ENCODE results near the gene CDK5RAP2.
A peak's percentile ranks its signal among the peaks of the same experiment; 100 is the strongest.

Gene CDK5RAP2

GRCh38 chr9:120583958-120584369 lies 4.0 kb upstream of the CDK5RAP2 start:
- no peak overlapping the region for H3K4me3 ChIP-seq (ENCODE audit: low read depth in 1 of 2, low read length in 2 of 2)
- peaks cover 21% of the 10 kb centered on the region for H3K4me1 ChIP-seq (ENCODE audit: insufficient read depth, low read length)
- no peak overlapping the region for H3K4me2 ChIP-seq (ENCODE audit: insufficient read depth, low read length)
- no peaks in the 10 kb centered on the region for H3K9me3 ChIP-seq (ENCODE audit: insufficient read depth, low read length, severe bottlenecking)
- H3K79me2 ChIP-seq (ENCODE audit: insufficient read depth, low read length) = peaks cover 14% of the 10 kb centered on the region
- ATAC-seq (ENCODE audit: insufficient read depth, low read depth) (no peak), DNase-seq (peak; percentile 50)
- TF ChIP-seq CTCF (IDR thresholded peaks at IDR 0.05; ENCODE audit: borderline replicate concordance, extremely low read depth, low read length, poor library complexity, severe bottlenecking) = no peak
- H3K36me3 ChIP-seq (ENCODE audit: insufficient read depth, low read length) = no peaks in the 10 kb centered on the region; the same call in 1 of the 2 replicates
- peak overlapping the region; percentile 34 for H2AFZ ChIP-seq (ENCODE audit: low read depth, low read length)
- H4K20me1 ChIP-seq (ENCODE audit: insufficient read depth, low read length) = no peaks in the 10 kb centered on the region
- H3K9ac ChIP-seq (ENCODE audit: low read depth, low read length) = no peak overlapping the region
- no peaks in the 10 kb centered on the region for H3K27me3 ChIP-seq (ENCODE audit: insufficient read depth, low read length, poor library complexity)
- H3K27ac ChIP-seq (ENCODE audit: low read length) = no peak overlapping the region

GRCh38 chr9:120579139-120580050 lies 572 bp downstream of the CDK5RAP2 start:
- H3K9ac ChIP-seq (ENCODE audit: low read depth, low read length) = peak overlapping the region; percentile 86
- H4K20me1 ChIP-seq (ENCODE audit: insufficient read depth, low read length) = peaks cover 3% of the 10 kb centered on the region; the same call in 1 of the 2 replicates
- peak overlapping the region; percentile 84 to 85 for H3K4me3 ChIP-seq (ENCODE audit: low read depth in 1 of 2, low read length in 2 of 2)
- H3K79me2 ChIP-seq (ENCODE audit: insufficient read depth, low read length) = peaks cover 59% of the 10 kb centered on the region
- H3K36me3 ChIP-seq (ENCODE audit: insufficient read depth, low read length) = peaks cover 6% of the 10 kb centered on the region
- ATAC-seq (ENCODE audit: insufficient read depth, low read depth) = peak; percentile 24
- no peaks in the 10 kb centered on the region for H3K27me3 ChIP-seq (ENCODE audit: insufficient read depth, low read length, poor library complexity)
- H3K4me1 ChIP-seq (ENCODE audit: insufficient read depth, low read length) = peaks cover 43% of the 10 kb centered on the region
- TF ChIP-seq CTCF (IDR thresholded peaks at IDR 0.05; ENCODE audit: borderline replicate concordance, extremely low read depth, low read length, poor library complexity, severe bottlenecking) = no peak
- H3K4me2 ChIP-seq (ENCODE audit: insufficient read depth, low read length) = peak overlapping the region; percentile 87
- H3K9me3 ChIP-seq (ENCODE audit: insufficient read depth, low read length, severe bottlenecking) = no peaks in the 10 kb centered on the region
- H2AFZ ChIP-seq (ENCODE audit: low read depth, low read length) = peak overlapping the region; percentile 89
- no peak for DNase-seq
- H3K27ac ChIP-seq (ENCODE audit: low read length) = peak overlapping the region; percentile 87

GRCh38 chr9:120574473-120574872 lies 5.5 kb downstream of the CDK5RAP2 start:
- Histone ChIP-seq H3K27me3 (ENCODE audit: insufficient read depth, low read length, poor library complexity) (no peaks in the 10 kb centered on the region), H3K27ac (ENCODE audit: low read length) (no peak overlapping the region), H3K4me3 (ENCODE audit: low read depth in 1 of 2, low read length in 2 of 2) (no peak overlapping the region), H2AFZ (ENCODE audit: low read depth, low read length) (no peak overlapping the region), H3K79me2 (ENCODE audit: insufficient read depth, low read length) (peaks cover 83% of the 10 kb centered on the region), H3K9me3 (ENCODE audit: insufficient read depth, low read length, severe bottlenecking) (no peaks in the 10 kb centered on the region), H4K20me1 (ENCODE audit: insufficient read depth, low read length) (peaks cover 3% of the 10 kb centered on the region; the same call in 1 of the 2 replicates), H3K36me3 (ENCODE audit: insufficient read depth, low read length) (peaks cover 40% of the 10 kb centered on the region), H3K4me2 (ENCODE audit: insufficient read depth, low read length) (no peak overlapping the region), H3K9ac (ENCODE audit: low read depth, low read length) (no peak overlapping the region), H3K4me1 (ENCODE audit: insufficient read depth, low read length) (peaks cover 27% of the 10 kb centered on the region)
- DNase-seq (no peak), ATAC-seq (ENCODE audit: insufficient read depth, low read depth) (no peak)
- no peak for TF ChIP-seq CTCF (IDR thresholded peaks at IDR 0.05; ENCODE audit: borderline replicate concordance, extremely low read depth, low read length, poor library complexity, severe bottlenecking)
- TF ChIP-seq EZH2 (IDR thresholded peaks at IDR 0.05; ENCODE audit: borderline replicate concordance, low read depth, low read length, severe bottlenecking) = no peak
